GM18505 (cell line): Measurements from ENCODE around the gene WIPF3.

Experiments
- ATAC-seq: cut with Tn5 transposase; IDR thresholded peaks from one replicate; pipeline ENCODE4 v1.9.1; 2021; ENCODE audit not compliant: unreplicated experiment
- POLR2A ChIP-seq: IDR thresholded peaks from 4 replicates; pipeline ENCODE4 v1.6.1; 2011; ENCODE audit warnings: borderline replicate concordance; ENCODE audit not compliant: insufficient read depth, insufficient read length; ENCODE audit errors: extremely low read depth

WIPF3 gene

DNA sequence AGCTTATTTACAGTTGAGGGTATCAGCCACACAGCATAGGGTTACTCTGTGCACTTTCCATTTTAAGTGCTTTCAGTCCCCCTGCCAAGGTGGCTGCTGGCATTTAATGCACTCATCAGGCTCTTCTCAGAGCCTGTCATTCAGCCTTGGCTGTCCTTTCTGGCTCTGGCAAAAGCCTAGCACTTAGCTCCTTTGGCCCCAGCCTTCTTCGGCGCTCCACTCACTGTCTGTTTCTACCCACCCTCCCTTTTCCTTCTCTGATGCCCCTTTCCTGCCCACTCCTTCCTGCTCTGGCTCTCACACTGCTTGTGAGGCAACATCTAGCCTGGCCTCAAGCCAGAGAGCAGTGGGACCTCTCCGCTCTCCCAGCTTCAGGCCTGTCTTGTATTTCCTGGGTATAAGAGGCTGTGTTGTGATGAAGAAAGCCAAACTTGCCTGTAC lies 60.2 kb downstream of the WIPF3 start:
- TF ChIP-seq POLR2A: no peak
- ATAC-seq: no peak

DNA sequence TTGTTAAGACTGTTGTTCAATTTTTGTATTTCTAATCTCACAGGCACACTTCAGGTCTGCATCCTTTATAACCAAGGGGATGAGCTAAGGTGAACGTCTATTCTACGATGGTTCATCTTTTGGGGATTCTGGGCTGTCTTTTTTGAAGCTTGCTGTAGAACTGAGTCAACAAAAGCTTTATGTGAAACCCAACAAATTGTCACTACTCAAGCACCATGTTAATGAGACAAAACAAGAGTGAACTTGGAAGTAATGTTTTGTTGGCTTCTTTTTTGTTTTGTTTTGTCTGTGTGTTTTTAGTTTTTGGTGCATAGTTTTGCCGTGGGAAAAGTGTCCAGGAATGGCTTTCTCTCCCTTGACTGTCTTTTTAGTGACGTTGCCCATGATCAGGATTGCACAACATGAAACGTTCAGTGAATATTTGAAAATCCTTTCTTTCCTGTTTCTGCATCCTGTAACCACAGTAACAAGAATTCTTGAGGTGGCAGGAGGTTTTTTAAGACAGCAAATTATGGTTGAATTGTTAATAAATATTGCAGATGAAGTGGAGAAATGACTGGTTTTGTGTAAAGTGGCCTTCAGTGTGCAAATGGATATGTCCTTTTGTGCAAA lies 65.6 kb downstream of the WIPF3 start:
- no peak for TF ChIP-seq POLR2A
- ATAC-seq: no peak

DNA sequence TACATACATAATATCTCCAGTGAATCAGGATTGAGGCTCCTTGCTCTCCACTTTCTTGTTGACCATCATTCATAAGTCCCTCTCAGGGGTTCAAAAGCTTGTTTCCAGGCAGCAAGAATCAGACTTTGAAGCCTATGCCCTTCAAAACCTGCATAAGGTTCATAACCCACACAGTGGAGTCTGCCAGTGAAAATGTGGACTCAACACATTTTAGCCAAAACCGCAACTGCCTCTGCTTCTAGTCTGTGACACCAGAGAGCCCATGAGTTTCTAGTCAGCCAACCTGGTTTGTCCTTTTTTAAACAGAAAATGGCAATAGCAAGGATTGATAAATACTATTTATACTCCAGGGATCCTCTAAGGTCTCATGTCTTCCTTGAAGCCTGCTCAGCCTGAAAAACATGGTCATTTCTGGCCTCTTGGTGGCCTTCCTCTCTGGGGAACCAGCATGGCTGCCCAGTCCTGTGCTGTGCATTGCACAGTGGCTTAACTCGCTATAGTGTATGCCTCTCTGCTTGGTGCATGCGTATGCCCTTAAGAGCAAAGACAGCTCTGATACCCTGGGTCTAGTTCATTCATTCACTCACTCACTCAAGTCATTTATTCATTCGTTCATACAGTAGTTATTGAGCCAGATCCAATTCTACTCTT lies 67.5 kb downstream of the WIPF3 start:
- TF ChIP-seq POLR2A: no peak
- ATAC-seq: no peak

DNA sequence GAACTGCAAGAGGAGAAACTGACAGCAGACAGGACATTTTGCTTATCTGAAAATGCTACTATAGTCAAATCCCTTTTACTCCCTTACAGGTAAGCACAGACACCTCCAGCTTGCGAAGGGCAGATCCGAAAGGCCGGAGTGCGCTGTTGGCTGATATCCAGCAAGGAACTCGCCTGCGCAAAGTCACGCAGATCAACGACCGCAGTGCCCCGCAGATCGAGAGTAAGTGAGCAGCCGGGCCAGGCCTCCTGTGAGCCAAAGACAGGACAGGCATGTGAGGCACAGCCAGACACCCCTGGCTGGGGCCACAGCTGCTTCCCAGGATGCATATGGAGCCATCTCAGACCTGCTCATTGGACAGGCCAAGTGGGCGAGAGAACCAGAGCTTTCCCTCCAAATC lies 69.4 kb downstream of the WIPF3 start:
- TF ChIP-seq POLR2A: no peak
- no peak for ATAC-seq

- no peak for ATAC-seq
Observed at GRCh38 chr7:29877196-29877595, 70.9 kb downstream of the WIPF3 start.

GRCh38 chr7:29878081-29878688 lies 71.9 kb downstream of the WIPF3 start:
- ATAC-seq: no peak
- no peak for TF ChIP-seq POLR2A

More at GRCh38 chr7:29877196-29877595, 70.9 kb downstream of the WIPF3 start:
- TF ChIP-seq POLR2A: no peak

GRCh38 chr7:29879609-29880008 lies 73.3 kb downstream of the WIPF3 start:
- no peak for TF ChIP-seq POLR2A
- ATAC-seq: no peak

- no peak for ATAC-seq
- TF ChIP-seq POLR2A: no peak
Observed at GRCh38 chr7:29881724-29882123, 75.4 kb downstream of the WIPF3 start.

- ATAC-seq: no peak
- TF ChIP-seq POLR2A: no peak
Observed at GRCh38 chr7:29882481-29882880, 76.2 kb downstream of the WIPF3 start.

GRCh38 chr7:29883462-29884398 lies 77.4 kb downstream of the WIPF3 start:
- no peak for ATAC-seq
- no peak for TF ChIP-seq POLR2A

DNA sequence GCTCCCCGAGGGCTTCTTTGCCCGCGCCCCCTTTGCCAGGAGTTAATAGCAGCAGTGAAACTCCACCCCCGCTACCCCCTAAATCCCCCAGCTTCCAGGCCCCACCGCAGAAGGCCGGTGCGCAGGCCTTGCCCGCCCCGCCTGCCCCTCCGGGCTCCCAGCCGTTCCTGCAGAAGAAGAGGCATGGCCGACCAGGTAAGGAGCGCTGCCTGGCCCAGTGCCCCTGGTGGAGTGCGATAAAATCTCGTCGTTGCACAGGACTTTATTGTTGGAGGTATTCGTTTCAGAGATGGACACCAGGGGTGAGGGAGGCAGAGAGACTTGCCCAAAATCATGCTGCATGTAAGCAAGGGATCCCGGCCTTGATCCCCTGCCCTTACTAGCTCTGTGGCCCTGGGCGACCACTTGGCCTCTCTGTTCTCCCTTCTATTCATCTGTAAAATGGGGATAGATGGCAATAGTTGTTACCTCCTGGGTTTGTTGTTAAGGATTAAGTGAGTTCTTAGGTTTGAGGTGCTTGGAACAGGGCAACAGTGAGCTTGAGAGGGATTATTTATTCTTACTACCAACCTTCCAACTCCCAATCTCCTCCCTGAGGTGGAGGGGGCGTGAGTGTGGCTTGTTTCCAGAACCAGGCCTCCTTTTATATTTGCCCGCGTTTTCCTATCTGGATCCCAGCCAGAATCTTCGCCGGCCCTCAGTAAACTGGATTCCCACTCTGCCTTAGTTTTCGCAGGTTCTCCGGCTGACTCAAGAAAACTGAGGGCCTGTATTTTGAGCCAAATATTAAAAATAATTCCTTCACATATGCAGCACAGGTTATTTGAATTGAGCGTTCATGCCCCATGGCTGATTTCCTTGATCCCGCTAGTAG lies 78.3 kb downstream of the WIPF3 start:
- no peak for TF ChIP-seq POLR2A
- ATAC-seq: no peak

GRCh38 chr7:29885626-29886025 lies 79.3 kb downstream of the WIPF3 start:
- TF ChIP-seq POLR2A: no peak
- no peak for ATAC-seq
